Mesenchymal stem cell (in vitro differentiated cells and primary cell): ENCODE results near the gene HEG1.

Experiments used
- DNase-seq: peaks from one replicate; pipeline ENCODE4 v3.0.0-alpha.2; 2013
- H2AFZ ChIP-seq: one replicate; pipeline ENCODE4 v1.6.1; 2013; ENCODE audit warnings: low read depth, mild to moderate bottlenecking, control low read depth, inconsistent platforms, low read length, moderate library complexity
- H2AK5ac ChIP-seq: 2 replicates; pipeline ENCODE4 v1.6.1; 2013; ENCODE audit warnings: low read length, moderate library complexity, mild to moderate bottlenecking, inconsistent platforms; ENCODE audit not compliant: severe bottlenecking
- H2BK120ac ChIP-seq: one replicate; pipeline ENCODE4 v1.6.1; 2013; ENCODE audit warnings: low read depth, mild to moderate bottlenecking, inconsistent platforms, low read length, moderate library complexity
- H2BK12ac ChIP-seq, 2 experiments: one replicate each; pipeline ENCODE4 v1.6.1; 2013; ENCODE audit warnings: inconsistent platforms in 2 of 2, low read length in 2 of 2, mild to moderate bottlenecking in 2 of 2, moderate library complexity in 2 of 2, control low read depth in 1 of 2
- H2BK15ac ChIP-seq: one replicate; pipeline ENCODE4 v1.6.1; 2013; ENCODE audit warnings: mild to moderate bottlenecking, low read depth, inconsistent platforms; ENCODE audit not compliant: poor library complexity, severe bottlenecking
- H2BK5ac ChIP-seq: 2 replicates; pipeline ENCODE4 v1.6.1; 2013; ENCODE audit warnings: low read depth, mild to moderate bottlenecking, low read length, control low read depth, inconsistent platforms; ENCODE audit not compliant: poor library complexity, severe bottlenecking
- H3K14ac ChIP-seq, 2 experiments: one replicate each; pipeline ENCODE4 v1.6.1; 2013; ENCODE audit warnings: inconsistent platforms in 2 of 2, low read length in 2 of 2, control low read depth in 1 of 2, mild to moderate bottlenecking in 1 of 2, moderate library complexity in 1 of 2
- H3K18ac ChIP-seq, 2 experiments: one replicate each; pipeline ENCODE4 v1.6.1; 2013; ENCODE audit warnings: inconsistent platforms in 2 of 2, low read length in 2 of 2, control low read depth in 1 of 2, low read depth in 1 of 2, mild to moderate bottlenecking in 1 of 2
- H3K23ac ChIP-seq, 2 experiments: one replicate each; pipeline ENCODE4 v1.6.1; 2013; ENCODE audit warnings: inconsistent platforms in 2 of 2, low read length in 2 of 2, mild to moderate bottlenecking in 2 of 2, moderate library complexity in 2 of 2, control low read depth in 1 of 2
- H3K27ac ChIP-seq: 2 replicates; pipeline ENCODE4 v1.5.1; 2013; ENCODE audit warnings: mild to moderate bottlenecking, moderate library complexity, low read length, control low read depth, inconsistent platforms; ENCODE audit not compliant: poor library complexity, severe bottlenecking
- H3K27me3 ChIP-seq, 2 experiments: 2 replicates each; pipeline versions ENCODE4 v1.6.1 to v1.7.0; 2013; ENCODE audit warnings: low read length in 2 of 2, mild to moderate bottlenecking in 2 of 2, moderate library complexity in 2 of 2, control low read depth in 1 of 2, inconsistent platforms in 1 of 2; ENCODE audit not compliant: control insufficient read depth in 1 of 2, insufficient read depth in 1 of 2
- H3K36me3 ChIP-seq, 2 experiments: 2 replicates each; pipeline versions ENCODE4 v1.6.1 to v1.7.0; 2013; ENCODE audit warnings: low read length in 2 of 2, control low read depth in 1 of 2, inconsistent platforms in 1 of 2, low read depth in 1 of 2, mild to moderate bottlenecking in 1 of 2; ENCODE audit not compliant: insufficient read depth in 2 of 2, control insufficient read depth in 1 of 2
- H3K4ac ChIP-seq, 2 experiments: one replicate each; pipeline ENCODE4 v1.6.1; 2013; ENCODE audit warnings: inconsistent platforms in 2 of 2, low read length in 2 of 2, mild to moderate bottlenecking in 2 of 2, moderate library complexity in 2 of 2, control low read depth in 1 of 2, low read depth in 1 of 2
- H3K4me1 ChIP-seq: 2 replicates; pipeline ENCODE4 v1.6.1; 2013; ENCODE audit warnings: low read depth, low read length, control low read depth; ENCODE audit not compliant: control insufficient read depth, insufficient read depth
- H3K4me2 ChIP-seq: 2 replicates; pipeline ENCODE4 v1.6.1; 2013; ENCODE audit warnings: low read length, mild to moderate bottlenecking, inconsistent platforms; ENCODE audit not compliant: poor library complexity, severe bottlenecking
- H3K4me3 ChIP-seq, 2 experiments: 2 replicates each; pipeline versions ENCODE4 v1.5.1 to v1.7.0; 2013; ENCODE audit warnings: low read length in 2 of 2, mild to moderate bottlenecking in 2 of 2, control low read depth in 1 of 2, low read depth in 1 of 2; ENCODE audit not compliant: insufficient read depth in 1 of 2
- H3K79me1 ChIP-seq: replicated peaks from 2 replicates; pipeline ENCODE4 v1.6.1; 2013; ENCODE audit warnings: mild to moderate bottlenecking, control low read depth, low read length, inconsistent platforms; ENCODE audit not compliant: poor library complexity, severe bottlenecking
- H3K9ac ChIP-seq: 2 replicates; pipeline ENCODE4 v1.7.0; 2013; ENCODE audit warnings: mild to moderate bottlenecking, low read length, moderate library complexity
- H3K9me3 ChIP-seq: 2 replicates; pipeline ENCODE4 v1.7.0; 2013; ENCODE audit warnings: mild to moderate bottlenecking, low read length; ENCODE audit not compliant: control insufficient read depth
- H4K8ac ChIP-seq: one replicate; pipeline ENCODE4 v1.6.1; 2013; ENCODE audit warnings: inconsistent platforms, mild to moderate bottlenecking, low read length, moderate library complexity
- H4K91ac ChIP-seq: one replicate; pipeline ENCODE4 v1.6.1; 2013; ENCODE audit warnings: mild to moderate bottlenecking, low read length, inconsistent platforms
- whole genome bisulfite sequencing: methylation state at CpG from one replicate; pipeline ENCODE4 v1.1.7; 2013; ENCODE audit warnings: mixed read lengths; 5-methylcytosine and 5-hydroxymethylcytosine counted together

HEG1 gene

GRCh38 chr3:125062904-125063618 is 7.3 kb upstream of the HEG1 start:
- Histone ChIP-seq H2BK12ac (peak overlapping the region; percentile 79 to 95), H3K9me3 (no peaks in the 10 kb centered on the region), H3K18ac (peak overlapping the region; percentile 67 to 87), H3K4me1 (peaks cover 12% of the 10 kb centered on the region), H3K27me3 (no peaks in the 10 kb centered on the region), H2BK120ac (peak overlapping the region; percentile 90), H3K4ac (no peak overlapping the region), H3K14ac (no peak overlapping the region), H3K36me3 (no peaks in the 10 kb centered on the region), H2AK5ac (peak overlapping the region; percentile 87), H4K8ac (peak overlapping the region; percentile 56), H3K9ac (peak overlapping the region; percentile 28), H2BK5ac (peak overlapping the region; percentile 78), H2BK15ac (peak overlapping the region; percentile 39), H3K23ac (no peak overlapping the region), H4K91ac (no peak overlapping the region), H3K27ac (peak overlapping the region; percentile 88), H3K79me1 (no peaks in the 10 kb centered on the region), H3K4me2 (peak overlapping the region; percentile 19), H3K4me3 (peak overlapping the region in 1 of 2 experiments; percentile 12), H2AFZ (no peak overlapping the region)
- DNase-seq = peak; percentile 80
- 11% methylated on average over 7 of the region's 7 CpGs for WGBS

GRCh38 chr3:125061646-125062045 is 5.8 kb upstream of the HEG1 start:
- Histone ChIP-seq H4K91ac (peak overlapping the region; percentile 82), H3K36me3 (no peaks in the 10 kb centered on the region), H3K4me2 (no peak overlapping the region), H3K18ac (peak overlapping the region; percentile 73 to 79), H3K4me3 (peak overlapping the region in 1 of 2 experiments; percentile 63), H2BK5ac (peak overlapping the region; percentile 14), H2BK120ac (peak overlapping the region; percentile 93), H3K4me1 (peaks cover 14% of the 10 kb centered on the region), H3K14ac (peak overlapping the region in 1 of 2 experiments; percentile 23), H3K27me3 (no peaks in the 10 kb centered on the region), H3K27ac (no peak overlapping the region), H3K4ac (peak overlapping the region; percentile 76 to 80), H4K8ac (peak overlapping the region; percentile 49), H2BK15ac (peak overlapping the region; percentile 23), H3K9me3 (no peaks in the 10 kb centered on the region), H3K79me1 (no peaks in the 10 kb centered on the region), H3K23ac (peak overlapping the region in 1 of 2 experiments; percentile 26), H2BK12ac (peak overlapping the region; percentile 93 to 99), H2AFZ (no peak overlapping the region), H2AK5ac (peak overlapping the region; percentile 79), H3K9ac (peak overlapping the region; percentile 66)
- no peak for DNase-seq
- WGBS = 94% methylated on average over 4 of the region's 5 CpGs

GRCh38 chr3:125061170-125061569 is 5.4 kb upstream of the HEG1 start:
- Histone ChIP-seq H3K14ac (no peak overlapping the region), H3K9ac (peak overlapping the region; percentile 66), H2BK15ac (no peak overlapping the region), H2BK120ac (peak overlapping the region; percentile 80), H3K4ac (peak overlapping the region; percentile 76 to 80), H2AK5ac (peak overlapping the region; percentile 5), H4K91ac (peak overlapping the region; percentile 77), H2AFZ (no peak overlapping the region), H3K18ac (peak overlapping the region; percentile 73 to 79), H3K36me3 (no peaks in the 10 kb centered on the region), H3K4me1 (peaks cover 14% of the 10 kb centered on the region), H3K27me3 (no peaks in the 10 kb centered on the region), H3K4me3 (peak overlapping the region in 1 of 2 experiments; percentile 63), H2BK5ac (no peak overlapping the region), H3K9me3 (no peaks in the 10 kb centered on the region), H3K79me1 (no peaks in the 10 kb centered on the region), H3K4me2 (no peak overlapping the region), H4K8ac (no peak overlapping the region), H3K27ac (no peak overlapping the region), H2BK12ac (peak overlapping the region; percentile 64 to 93), H3K23ac (no peak overlapping the region)
- peak; percentile 98 for DNase-seq
- 14% methylated on average over 4 of the region's 4 CpGs for WGBS

GRCh38 chr3:125059488-125060245 is 3.9 kb upstream of the HEG1 start:
- Histone ChIP-seq H3K9me3 (no peaks in the 10 kb centered on the region), H3K23ac (no peak overlapping the region), H3K4me1 (peaks cover 14% of the 10 kb centered on the region), H2BK120ac (no peak overlapping the region), H3K27ac (no peak overlapping the region), H3K27me3 (no peaks in the 10 kb centered on the region), H3K4me3 (no peak overlapping the region), H2BK12ac (peak overlapping the region in 1 of 2 experiments; percentile 20), H3K79me1 (no peaks in the 10 kb centered on the region), H3K4ac (no peak overlapping the region), H3K4me2 (no peak overlapping the region), H4K91ac (peak overlapping the region; percentile 6), H2BK15ac (peak overlapping the region; percentile 55), H3K9ac (no peak overlapping the region), H4K8ac (peak overlapping the region; percentile 66), H2AK5ac (peak overlapping the region; percentile 3), H2BK5ac (no peak overlapping the region), H3K14ac (no peak overlapping the region), H3K18ac (peak overlapping the region; percentile 13 to 65), H2AFZ (no peak overlapping the region), H3K36me3 (no peaks in the 10 kb centered on the region)
- 81% methylated on average over 7 of the region's 7 CpGs for WGBS
- DNase-seq = peak; percentile 60
